Measurements from ENCODE around the gene SLC9C2.
"Not testable (repeated sequence)": the region's sequence is repeated elsewhere in the genome, so short reads cannot be mapped to it uniquely, and the experiment has no call there.

The SLC9C2 gene

GRCh38 chr1:173581383-173582079 lies 21.3 kb downstream of the SLC9C2 start:
- DNase-seq, result no peak

- DNase-seq, result peak in 1 of 2 donors; percentile 4
Measured at GRCh38 chr1:173580658-173581057, 22.2 kb downstream of the SLC9C2 start.

GRCh38 chr1:173580071-173580470 lies 22.8 kb downstream of the SLC9C2 start:
- DNase-seq, result no peak

- no peak for DNase-seq
Measured at GRCh38 chr1:173573596-173573995, 29.3 kb downstream of the SLC9C2 start.

- no peak for DNase-seq
Measured at GRCh38 chr1:173572201-173572873, 30.5 kb downstream of the SLC9C2 start.

- DNase-seq, result no peak
Measured at GRCh38 chr1:173570370-173571007, 32.4 kb downstream of the SLC9C2 start.

GRCh38 chr1:173568483-173568882 lies 34.4 kb downstream of the SLC9C2 start:
- DNase-seq, result no peak

- DNase-seq, result not testable (repeated sequence)
Measured at GRCh38 chr1:173563846-173564245, 39.0 kb downstream of the SLC9C2 start.

- DNase-seq, result no peak
Measured at GRCh38 chr1:173562813-173563212, 40.1 kb downstream of the SLC9C2 start.

GRCh38 chr1:173561263-173561662 lies 41.6 kb downstream of the SLC9C2 start:
- no peak for DNase-seq

GRCh38 chr1:173560285-173560880 lies 42.5 kb downstream of the SLC9C2 start:
- DNase-seq, result no peak

GRCh38 chr1:173555651-173556305 lies 47.1 kb downstream of the SLC9C2 start:
- DNase-seq, result no peak

GRCh38 chr1:173554541-173555250 lies 48.2 kb downstream of the SLC9C2 start:
- no peak for DNase-seq

- no peak for DNase-seq
Measured at GRCh38 chr1:173554089-173554488, 48.8 kb downstream of the SLC9C2 start.

- no peak for DNase-seq
Measured at GRCh38 chr1:173553312-173553711, 49.6 kb downstream of the SLC9C2 start.

GRCh38 chr1:173551699-173552098 lies 51.2 kb downstream of the SLC9C2 start:
- no peak for DNase-seq

GRCh38 chr1:173549813-173550212 lies 53.1 kb downstream of the SLC9C2 start:
- no peak for DNase-seq

- no peak for DNase-seq
Measured at GRCh38 chr1:173545688-173546087, 57.2 kb downstream of the SLC9C2 start.

GRCh38 chr1:173536223-173536622 lies 66.6 kb downstream of the SLC9C2 start:
- no peak for DNase-seq

- no peak for DNase-seq
Measured at GRCh38 chr1:173532237-173532636, 70.6 kb downstream of the SLC9C2 start.

GRCh38 chr1:173530795-173531693 lies 71.8 kb downstream of the SLC9C2 start:
- no peak for DNase-seq

Data from hippocampal formation (tissue), 2 donors.